ENCODE data around the gene ARHGEF1. TPM values are rescaled to one million over a fixed set of nuclear protein-coding genes. Genes with fewer than 3 reads are reported as not detected.
"Not testable (repeated sequence)": the region's sequence is repeated elsewhere in the genome, so short reads cannot be mapped to it uniquely, and the experiment has no call there.

ARHGEF1 gene
- total RNA-seq, 4 donors from 2014 or later, result 40.4 to 58.3 (median 51.4) TPM

DNA sequence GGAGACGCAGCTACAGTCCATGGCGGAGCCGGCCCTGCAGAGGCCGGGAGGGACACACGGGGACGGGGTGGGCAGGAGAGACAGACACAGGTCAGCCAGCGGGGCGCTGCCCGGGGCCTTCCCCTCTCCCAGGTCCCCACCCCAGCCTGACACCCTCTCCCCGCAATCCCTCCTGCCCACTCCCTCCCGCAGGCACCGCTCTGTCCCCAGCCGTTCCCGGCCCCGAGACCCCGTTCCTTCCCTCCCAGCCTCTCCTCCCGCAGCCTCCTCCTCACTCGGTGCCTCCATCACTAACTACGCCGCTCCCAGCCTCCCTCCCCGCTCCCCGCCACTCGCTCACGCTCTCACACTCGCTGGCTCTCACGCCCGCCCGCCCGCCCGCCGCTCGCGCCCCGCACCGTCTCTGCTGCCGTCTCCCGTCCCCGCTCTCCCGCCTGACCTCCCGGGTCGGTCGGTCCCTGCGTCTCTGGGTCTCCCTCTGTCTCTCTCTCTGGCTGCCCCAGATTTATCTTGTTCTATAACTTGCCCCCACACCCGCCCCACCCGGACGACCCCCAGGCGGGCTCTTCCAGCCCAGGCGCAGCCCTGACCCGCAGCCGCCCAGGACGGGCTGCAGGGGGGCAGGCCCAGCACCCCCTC lies 30.0 kb downstream of the ARHGEF1 start:
- WGBS, 2 donors (ENCODE audit: low coverage in 1 of 2), result 0 to 2% methylated on average over 1 to 13 of the region's 51 CpGs
- Histone ChIP-seq H3K36me3 (peaks cover 0 to 4% of the 10 kb centered on the region in 2 donors), H3K9me3 (no peaks in the 10 kb centered on the region), H3K4me3 (no peak overlapping the region), H3K4me1 (peaks cover 0 to 30% (median 7%) of the 10 kb centered on the region in 3 donors), H3K27ac (no peak overlapping the region), H3K27me3 (peaks cover 93% of the 10 kb centered on the region)
- no peak for ATAC-seq
- TF ChIP-seq CTCF (IDR thresholded peaks at IDR 0.05) (no peak), EP300 (IDR thresholded peaks at IDR 0.05) (no peak), POLR2A (IDR thresholded peaks at IDR 0.05) (no peak), POLR2AphosphoS5 (IDR thresholded peaks at IDR 0.05) (no peak)

- Histone ChIP-seq H3K9me3 (no peaks in the 10 kb centered on the region), H3K4me1 (peaks cover 0 to 30% (median 7%) of the 10 kb centered on the region in 3 donors), H3K36me3 (no peaks in the 10 kb centered on the region), H3K27me3 (peaks cover 94% of the 10 kb centered on the region), H3K27ac (no peak overlapping the region), H3K4me3 (no peak overlapping the region)
- no peak for TF ChIP-seq EP300 (IDR thresholded peaks at IDR 0.05)
- TF ChIP-seq POLR2A (IDR thresholded peaks at IDR 0.05), result no peak
- TF ChIP-seq POLR2AphosphoS5 (IDR thresholded peaks at IDR 0.05), result no peak
- no peak for TF ChIP-seq CTCF (IDR thresholded peaks at IDR 0.05)
- no peak for ATAC-seq
- 4 to 7% methylated on average over 13 of the region's 21 CpGs for WGBS, 2 donors (ENCODE audit: low coverage in 1 of 2)
These were observed 30.8 kb downstream of the ARHGEF1 start for GRCh38 chr19:41913538-41914423.

GRCh38 chr19:41914424-41914834 lies 31.4 kb downstream of the ARHGEF1 start:
- not testable (repeated sequence) for H3K27ac ChIP-seq, H3K4me3 ChIP-seq, H3K9me3 ChIP-seq, ATAC-seq, H3K36me3 ChIP-seq
- WGBS, 2 donors (ENCODE audit: low coverage in 1 of 2), result 0% methylated on average over 2 to 4 of the region's 5 CpGs
- H3K27me3 ChIP-seq, result peaks cover 96% of the 10 kb centered on the region
- peaks cover 0 to 30% (median 7%) of the 10 kb centered on the region in 3 donors for H3K4me1 ChIP-seq

- no peaks in the 10 kb centered on the region for H3K9me3 ChIP-seq
- H3K36me3 ChIP-seq, result no peaks in the 10 kb centered on the region
- TF ChIP-seq CTCF (IDR thresholded peaks at IDR 0.05) (no peak), EP300 (IDR thresholded peaks at IDR 0.05) (no peak), POLR2AphosphoS5 (IDR thresholded peaks at IDR 0.05) (no peak), POLR2A (IDR thresholded peaks at IDR 0.05) (no peak)
- peaks cover 0 to 30% (median 7%) of the 10 kb centered on the region in 3 donors for H3K4me1 ChIP-seq
- no peak overlapping the region for H3K27ac ChIP-seq
- no peak overlapping the region for H3K4me3 ChIP-seq
- WGBS, 2 donors (ENCODE audit: low coverage in 1 of 2), result 2 to 3% methylated on average over 5 to 32 of the region's 38 CpGs
- peaks cover 98% of the 10 kb centered on the region for H3K27me3 ChIP-seq
- no peak for ATAC-seq
These were observed 32.2 kb downstream of the ARHGEF1 start for GRCh38 chr19:41915021-41915775.

GRCh38 chr19:41915776-41916414 lies 32.9 kb downstream of the ARHGEF1 start:
- Histone ChIP-seq H3K4me3 (no peak overlapping the region), H3K27me3 (peaks cover 99% of the 10 kb centered on the region), H3K27ac (no peak overlapping the region), H3K36me3 (no peaks in the 10 kb centered on the region), H3K9me3 (no peaks in the 10 kb centered on the region), H3K4me1 (peaks cover 0 to 30% (median 7%) of the 10 kb centered on the region in 3 donors)
- WGBS, 2 donors (ENCODE audit: low coverage in 1 of 2), result 32 to 83% methylated on average over 2 to 15 of the region's 27 CpGs
- ATAC-seq, result no peak
- TF ChIP-seq CTCF (IDR thresholded peaks at IDR 0.05) (no peak), POLR2A (IDR thresholded peaks at IDR 0.05) (no peak), EP300 (IDR thresholded peaks at IDR 0.05) (no peak), POLR2AphosphoS5 (IDR thresholded peaks at IDR 0.05) (no peak)
